ENCODE data around the gene S100A12.

GRCh38 chr1:153404768-153405167 lies 29.3 kb upstream of the S100A12 start:
- no peak for TF ChIP-seq WHSC1 (IDR thresholded peaks at IDR 0.05; ENCODE audit: low read length)
- TF ChIP-seq RBM34 (IDR thresholded peaks at IDR 0.05; ENCODE audit: borderline replicate concordance, insufficient read depth, low read length): no peak
- TF ChIP-seq MLLT1 (IDR thresholded peaks at IDR 0.05): no peak
- TF ChIP-seq SMAD1 (IDR thresholded peaks at IDR 0.05; ENCODE audit: low read depth, low read length, partially characterized antibody): no peak
- no peak for TF ChIP-seq ZNF274 (IDR thresholded peaks at IDR 0.05; ENCODE audit: borderline replicate concordance, low read depth, low read length)
- no peak for TF ChIP-seq BHLHE40 (IDR thresholded peaks at IDR 0.05; ENCODE audit: low read length)
- TF ChIP-seq ZBTB49 (CRISPR knock-in tag; IDR thresholded peaks at IDR 0.05; ENCODE audit: borderline replicate concordance): no peak
- peak; percentile 98 for TF ChIP-seq MAX (CRISPR knock-in tag; IDR thresholded peaks at IDR 0.05)
- TF ChIP-seq FOXJ3 (CRISPR knock-in tag; IDR thresholded peaks at IDR 0.05): no peak
